HG02943 (cell line): ENCODE data around the gene EHD4.

Experiments
- ATAC-seq: cut with Tn5 transposase; IDR thresholded peaks from one replicate; pipeline ENCODE4 v1.9.1; 2021; ENCODE audit warnings: mild to moderate bottlenecking, low read depth, moderate library complexity; ENCODE audit not compliant: unreplicated experiment

The EHD4 gene

DNA sequence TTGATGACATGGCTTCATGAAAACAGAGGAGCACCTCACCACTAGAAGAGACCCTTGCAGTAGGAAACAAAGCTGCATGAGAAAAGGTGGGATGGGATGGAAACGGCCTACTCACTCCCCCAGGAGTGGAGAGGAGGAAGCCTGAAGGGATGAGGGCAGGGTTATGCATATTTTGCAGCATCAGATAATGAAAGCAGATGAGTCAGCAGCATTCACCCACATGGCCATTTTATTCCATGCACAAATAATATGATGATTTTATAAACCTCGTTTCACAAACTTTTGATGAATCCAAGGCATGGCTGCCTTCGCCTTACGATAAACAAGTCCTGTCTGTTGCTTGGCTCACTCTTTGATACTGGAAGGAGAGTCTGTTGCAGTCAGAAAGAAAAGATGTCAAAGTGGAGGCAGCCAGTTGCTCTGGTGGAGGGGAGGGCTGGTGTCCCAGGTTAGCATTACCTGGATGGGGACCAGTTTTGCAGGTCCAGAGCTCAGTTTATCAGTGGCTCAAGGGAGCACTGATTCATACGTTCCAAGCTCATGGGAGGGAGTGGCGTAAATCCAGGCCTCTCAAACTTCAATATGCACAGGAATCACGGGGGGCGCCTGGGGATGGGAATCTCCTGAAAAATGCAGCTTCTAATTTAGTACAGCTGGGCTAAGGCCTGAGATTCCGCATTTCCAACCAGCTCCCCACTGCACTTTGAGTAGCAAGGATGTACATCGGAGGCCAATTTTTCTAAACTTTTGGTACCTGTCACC, 9.2 kb upstream of the EHD4 start:
- no peak for ATAC-seq

DNA sequence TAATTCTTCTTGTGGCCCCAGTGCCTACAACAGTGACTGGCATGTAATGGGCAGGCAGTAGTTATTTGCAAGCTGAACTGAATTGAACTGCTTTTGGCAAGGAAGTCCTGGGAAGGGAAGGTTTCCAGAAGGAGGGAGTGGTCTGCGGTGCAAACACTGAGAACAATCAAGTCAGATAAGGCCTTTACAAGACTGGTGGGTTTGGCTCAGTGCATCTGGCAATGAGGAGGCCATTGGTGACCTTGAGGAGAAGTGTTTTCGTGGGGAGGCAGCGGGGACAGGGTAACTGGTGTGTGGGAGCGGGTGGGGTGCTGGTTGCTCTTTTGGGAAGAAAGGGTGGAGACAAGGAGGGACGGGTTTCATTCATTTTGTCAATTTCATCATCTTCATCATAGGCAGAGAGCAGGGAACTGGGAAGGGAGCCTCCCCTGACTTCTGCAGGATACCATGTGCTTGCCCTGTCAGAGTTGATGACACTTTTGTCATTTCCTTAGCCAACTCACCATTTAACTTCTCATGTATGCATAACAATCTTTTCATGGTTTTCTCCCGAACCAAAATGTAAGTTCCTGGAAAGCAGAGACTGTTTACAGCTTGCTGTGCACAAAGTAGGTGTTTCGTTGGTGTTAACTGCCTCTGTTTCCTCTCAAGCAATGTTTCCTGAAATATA, 8.4 kb upstream of the EHD4 start:
- no peak for ATAC-seq

- ATAC-seq = no peak
These were observed 7.3 kb upstream of the EHD4 start for GRCh38 chr15:41979493-41980266.

DNA sequence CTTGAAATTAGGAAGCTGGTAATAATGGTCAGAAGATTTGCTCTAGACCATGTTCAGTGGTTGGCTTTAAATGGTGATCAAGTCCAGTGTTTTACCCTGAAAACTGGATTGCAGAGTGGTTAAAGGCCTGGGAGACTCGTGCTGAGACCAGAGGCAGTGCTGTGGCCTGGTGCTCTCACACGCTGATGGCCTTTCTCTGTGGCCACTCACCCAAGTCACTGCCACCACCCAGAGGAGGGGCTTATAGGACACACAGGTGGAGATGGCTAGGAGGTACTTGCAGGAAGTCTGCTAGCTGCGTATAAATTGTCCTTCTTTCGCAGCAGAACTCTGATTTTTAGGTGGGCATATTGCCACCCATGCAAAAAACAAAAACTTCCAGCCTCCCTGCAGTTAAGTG, 6.2 kb upstream of the EHD4 start:
- ATAC-seq = no peak

- no peak for ATAC-seq
These were observed 5.5 kb upstream of the EHD4 start for GRCh38 chr15:41977757-41978383.

DNA sequence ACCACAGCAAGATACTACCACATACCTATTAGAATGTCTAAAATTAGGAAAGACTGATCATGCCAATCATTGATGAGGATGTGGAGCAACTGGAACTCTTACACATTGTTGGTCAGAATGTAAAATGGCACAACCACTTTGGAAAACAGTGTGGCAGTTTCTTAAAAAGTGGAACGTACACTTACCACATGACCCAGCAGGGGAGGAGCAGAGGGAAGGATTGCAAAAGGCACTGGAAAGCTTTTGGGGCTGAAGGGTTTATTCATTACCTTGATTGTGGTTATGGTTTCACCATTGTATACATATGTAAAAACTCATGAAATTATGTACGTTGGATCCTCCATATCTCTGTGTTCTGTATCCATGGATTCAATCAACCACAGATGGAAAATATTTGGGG, 3.3 kb upstream of the EHD4 start:
- no peak for ATAC-seq

- ATAC-seq = no peak
These were observed 1.7 kb upstream of the EHD4 start for GRCh38 chr15:41974041-41974440.

DNA sequence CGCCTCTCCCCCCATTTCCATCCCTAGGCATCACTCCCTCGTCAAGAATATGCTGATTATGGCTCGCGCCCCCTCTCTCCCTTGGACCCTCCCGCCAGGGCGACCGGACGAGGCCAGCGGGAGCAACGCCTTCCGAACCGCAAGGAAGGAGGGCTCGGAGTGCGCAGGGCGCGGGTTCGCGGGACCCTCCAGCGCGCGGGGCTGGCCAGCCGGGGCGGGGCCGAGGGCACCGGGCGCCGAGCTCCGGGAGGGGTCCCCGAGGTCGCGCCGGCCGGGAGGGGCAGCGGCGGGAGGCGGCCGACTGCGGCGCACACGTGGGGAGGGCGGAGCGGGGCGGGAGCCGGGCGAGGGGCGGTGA, 483 bp downstream of the EHD4 start:
- ATAC-seq = peak; percentile 17

DNA sequence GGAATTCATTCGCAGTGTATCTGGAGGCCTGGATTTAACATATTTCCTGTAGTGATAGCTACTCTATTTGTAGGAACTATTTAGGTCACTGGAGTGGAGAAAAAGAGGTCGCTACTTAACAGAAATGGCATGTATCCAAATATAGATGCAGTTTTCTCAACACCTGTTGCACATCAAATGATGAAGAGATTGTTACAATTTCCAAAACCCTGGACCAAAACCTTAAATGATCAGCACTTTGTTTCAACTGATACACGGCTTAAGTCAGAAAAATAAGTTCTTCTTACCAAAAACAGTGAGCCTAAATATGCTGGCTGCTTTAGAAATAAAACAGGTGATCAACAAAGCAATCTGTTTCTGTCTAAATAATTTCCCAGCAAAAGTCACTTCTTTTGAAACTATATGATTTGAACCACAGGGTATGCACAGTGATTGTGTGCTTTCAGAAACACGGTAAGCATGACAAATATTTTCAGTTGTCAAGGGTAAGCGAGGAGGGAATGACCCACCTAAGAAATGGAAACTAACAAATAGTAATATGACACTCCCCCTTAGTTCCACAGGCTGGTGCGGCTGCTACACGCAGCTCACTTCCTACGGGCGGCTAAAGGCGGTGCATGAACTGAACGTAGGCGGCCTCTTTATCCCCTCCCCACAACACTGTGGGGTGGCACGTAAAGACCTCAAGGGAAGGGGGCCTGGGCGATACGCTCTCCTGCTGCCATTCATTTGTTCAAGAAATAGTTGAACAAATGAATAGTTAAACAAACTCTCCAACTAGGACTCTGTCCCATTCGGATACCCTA, 1.1 kb downstream of the EHD4 start:
- ATAC-seq = peak; percentile 47

GRCh38 chr15:41970456-41970855, 1.9 kb downstream of the EHD4 start:
- ATAC-seq = no peak

DNA sequence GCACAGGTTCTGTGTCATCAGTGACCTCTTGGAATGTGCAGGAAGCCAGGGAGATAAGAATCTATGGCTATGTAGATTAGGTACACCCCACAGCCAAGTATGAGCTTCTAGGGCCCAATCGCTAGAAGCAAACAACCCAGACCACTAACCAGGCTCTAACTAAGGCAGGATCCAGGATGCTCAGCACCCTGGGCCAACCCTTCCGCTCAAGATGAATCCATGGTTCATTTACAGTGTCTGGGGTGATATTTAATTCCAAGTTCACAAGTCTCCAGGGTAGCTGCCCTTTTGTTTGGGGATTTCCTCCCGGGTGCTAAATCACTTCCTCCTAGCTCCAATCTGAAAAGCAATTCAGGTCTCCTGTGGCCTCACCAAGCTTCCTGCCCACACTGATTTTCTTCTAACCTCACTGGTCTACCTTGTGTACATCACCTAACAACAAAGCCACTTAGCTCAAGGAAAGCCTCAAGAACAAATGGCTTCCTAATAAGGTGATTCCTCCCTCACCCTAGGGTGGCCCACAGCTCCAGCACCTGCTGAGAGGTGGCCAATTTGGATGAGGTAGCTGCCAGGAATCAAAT, 2.4 kb downstream of the EHD4 start:
- no peak for ATAC-seq

DNA sequence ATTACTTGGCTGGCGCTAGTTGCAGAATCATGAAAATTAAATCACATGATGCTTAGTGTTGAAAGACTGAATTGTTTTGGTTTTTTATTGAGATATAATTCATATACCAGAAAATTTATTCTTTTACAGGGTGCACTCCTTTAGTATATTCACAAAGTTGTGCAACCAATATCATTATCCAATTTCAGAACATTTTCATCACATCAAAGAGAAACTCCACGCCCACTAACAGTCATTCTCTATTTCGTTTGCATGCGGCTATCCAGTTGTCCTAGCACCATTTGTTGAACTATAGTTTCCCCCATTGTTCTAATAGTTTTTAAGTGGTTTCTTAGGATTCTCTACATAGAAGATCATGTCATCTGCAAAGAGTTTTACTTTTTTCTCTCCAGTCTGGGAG, 3.7 kb downstream of the EHD4 start:
- no peak for ATAC-seq

- no peak for ATAC-seq
These were observed 4.7 kb downstream of the EHD4 start for GRCh38 chr15:41967506-41968206.

DNA sequence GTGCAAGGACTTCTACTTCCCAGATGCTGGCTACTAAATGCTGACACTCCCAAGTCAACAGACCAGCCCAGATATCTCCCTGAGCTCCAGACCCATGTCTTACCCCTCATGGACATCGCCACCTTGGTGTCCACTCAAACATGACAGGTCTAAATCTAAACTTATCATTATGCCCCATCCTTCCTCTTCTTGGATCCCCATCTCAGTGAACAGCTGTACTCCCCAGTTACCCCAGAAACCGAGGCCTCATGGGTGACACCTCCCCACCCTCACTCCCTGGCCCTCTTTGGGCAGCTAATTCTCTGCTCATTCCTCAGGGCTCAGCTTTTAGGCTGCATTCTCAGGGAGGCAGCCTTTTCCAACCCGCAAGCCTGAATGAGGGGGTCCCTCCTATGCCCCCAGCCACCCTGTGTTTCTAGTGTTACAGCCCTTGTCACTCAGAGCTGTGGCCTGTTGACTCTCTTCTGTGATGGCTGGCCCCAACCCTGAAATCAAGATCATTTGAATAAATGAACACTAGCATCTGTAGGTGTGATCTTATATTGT, 5.4 kb downstream of the EHD4 start:
- ATAC-seq = no peak

- no peak for ATAC-seq
These were observed 5.9 kb downstream of the EHD4 start for GRCh38 chr15:41966414-41966812.

GRCh38 chr15:41965441-41966413, 6.6 kb downstream of the EHD4 start:
- ATAC-seq = no peak

DNA sequence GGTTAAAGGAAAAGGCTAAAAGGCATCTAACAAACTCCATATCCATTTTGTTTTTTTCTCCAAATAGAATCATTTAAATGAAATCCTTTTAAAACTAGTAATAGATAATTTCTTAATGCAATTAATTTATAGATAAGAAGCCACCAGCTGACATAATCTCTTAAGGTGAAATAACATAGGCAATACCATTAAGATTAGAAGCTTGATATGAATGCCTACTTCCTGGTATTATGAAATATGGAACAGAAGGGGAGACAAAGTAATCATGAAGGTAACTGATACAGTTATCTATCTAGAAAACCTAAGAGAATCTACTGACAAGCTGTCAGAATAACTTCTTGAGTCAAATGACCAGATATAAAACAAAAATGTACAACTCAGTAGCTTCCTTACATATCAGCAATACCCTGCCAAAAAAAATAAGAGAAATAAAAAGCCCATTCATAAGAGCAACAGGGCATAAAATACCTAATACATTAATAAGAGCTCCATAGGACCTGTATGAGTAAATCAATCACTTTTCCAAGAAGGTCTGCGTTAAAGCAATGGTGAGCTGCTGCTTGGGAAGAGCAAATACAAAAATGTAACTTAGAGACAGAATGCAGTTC, 10.7 kb downstream of the EHD4 start:
- no peak for ATAC-seq
